ENCODE data around the gene NEURL4.
A peak's percentile ranks its signal among the peaks of the same experiment; 100 is the strongest.

Gene NEURL4

DNA sequence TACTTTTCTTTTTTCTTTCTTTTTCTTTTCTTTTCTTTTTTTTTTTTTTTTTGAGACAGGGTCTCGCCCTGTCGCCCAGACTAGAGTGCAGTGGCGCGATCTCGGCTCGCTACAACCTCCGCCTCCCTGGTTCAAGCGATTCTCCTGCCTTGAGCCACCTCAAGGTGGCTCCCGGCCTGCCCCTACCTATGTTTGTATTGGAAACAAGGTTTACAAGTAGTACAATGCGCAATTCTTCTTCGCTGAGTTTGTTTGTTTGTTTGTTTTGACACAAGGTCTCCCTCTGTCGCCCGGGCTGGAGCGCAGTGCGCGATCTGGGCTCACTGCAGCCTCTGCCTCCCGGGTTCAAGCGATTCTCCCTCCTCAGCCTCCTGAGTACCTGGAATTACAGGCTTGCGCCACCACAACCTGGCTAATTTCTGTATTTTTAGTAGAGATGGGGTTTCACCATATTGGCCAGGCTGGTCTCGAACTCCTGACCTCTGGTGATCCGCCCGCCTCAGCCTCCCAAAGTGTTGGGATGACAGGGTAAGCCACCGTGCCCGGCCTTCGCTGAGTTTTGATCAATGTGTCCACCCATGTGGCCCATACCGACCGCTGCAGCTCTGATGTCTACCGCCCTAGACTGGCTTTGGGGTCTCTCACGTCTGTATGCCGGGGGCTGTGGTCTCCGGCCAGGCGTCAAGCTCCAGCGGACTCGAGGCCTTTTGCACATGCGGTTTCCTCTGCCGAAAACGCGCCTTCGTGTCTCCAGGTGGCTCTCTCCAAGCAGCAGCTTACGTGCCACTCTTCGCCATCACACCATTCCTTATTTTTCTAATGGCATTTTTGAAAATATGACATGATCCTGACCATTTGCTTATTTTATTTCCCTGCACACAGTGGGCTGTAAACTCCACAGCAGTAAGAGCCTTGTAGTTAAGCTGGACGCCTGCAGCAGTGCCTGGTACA lies 33.6 kb downstream of the NEURL4 start:
- DNase-seq: no peak

DNA sequence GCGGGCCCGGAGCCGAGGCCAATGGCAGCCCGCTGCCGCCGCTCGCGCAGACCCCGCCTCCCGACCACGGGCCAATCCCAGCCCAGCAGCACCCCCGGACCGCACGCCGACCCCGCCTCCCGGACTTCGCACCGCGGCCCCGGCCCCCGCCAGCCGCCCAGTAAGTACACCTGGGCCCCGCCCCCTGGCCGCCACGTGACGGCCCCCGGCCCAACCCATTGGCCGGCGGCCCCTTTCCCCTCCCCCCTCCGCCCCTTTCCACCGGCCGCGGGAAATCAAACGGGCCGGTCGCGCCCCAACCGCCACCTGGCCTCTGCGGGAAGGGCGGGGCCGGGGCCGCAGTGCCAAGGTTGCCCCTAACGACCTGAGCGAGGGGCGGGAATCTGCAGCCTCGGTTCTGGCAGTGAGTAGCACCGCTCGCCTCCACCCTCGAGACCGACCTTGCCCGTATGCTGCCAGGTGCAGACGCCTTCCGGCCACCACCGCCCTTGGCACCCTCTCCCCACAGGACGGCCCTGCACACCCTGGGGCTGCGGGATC lies 34.5 kb downstream of the NEURL4 start, which contains the start of gene YBX2:
YBX2 (minus strand) TSS at position 26 of the 540 bp plus-strand sequence. CDS start 139 bp downstream, outside the sequence.
- DNase-seq: peak; percentile 94

DNA sequence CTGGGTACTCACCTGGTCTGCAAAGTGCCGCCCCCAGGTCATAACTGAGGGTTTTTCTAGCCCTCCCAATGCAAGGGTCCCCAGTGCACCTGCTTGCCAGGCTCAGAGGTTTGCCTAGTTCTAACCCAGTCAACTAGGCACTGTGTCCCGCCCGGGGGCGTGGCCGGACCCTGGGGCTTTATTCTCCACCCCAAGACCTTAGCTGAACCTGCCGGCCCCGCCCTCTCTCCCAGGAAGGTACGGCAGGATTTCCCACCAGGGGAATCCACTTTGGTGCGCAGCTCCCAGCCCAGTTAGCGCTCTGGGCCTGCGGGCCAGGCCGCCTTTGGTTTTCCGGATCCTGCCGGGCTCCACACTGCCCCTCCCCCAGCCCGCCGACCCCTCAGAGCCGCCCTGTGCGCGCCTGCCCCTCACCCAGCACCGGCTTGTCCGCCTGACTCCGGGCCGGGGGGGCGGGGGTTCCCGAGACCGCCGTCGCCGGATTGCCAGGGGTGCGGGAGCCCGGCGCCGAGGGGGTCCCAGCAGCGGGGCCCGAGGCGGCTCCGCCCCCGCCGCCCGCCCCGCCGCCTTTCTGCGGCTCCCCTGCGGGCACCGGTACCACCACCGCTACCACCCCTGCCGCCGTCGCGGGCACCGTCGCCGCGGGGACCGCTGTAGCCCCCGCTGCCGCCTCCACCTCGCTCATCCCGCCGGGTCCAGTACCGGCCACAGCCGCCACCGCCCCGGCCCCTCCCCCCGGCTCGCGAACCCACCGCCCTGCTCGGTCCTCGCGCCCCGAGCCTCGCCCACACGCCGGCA lies 35.1 kb downstream of the NEURL4 start:
- no peak for DNase-seq

DNA sequence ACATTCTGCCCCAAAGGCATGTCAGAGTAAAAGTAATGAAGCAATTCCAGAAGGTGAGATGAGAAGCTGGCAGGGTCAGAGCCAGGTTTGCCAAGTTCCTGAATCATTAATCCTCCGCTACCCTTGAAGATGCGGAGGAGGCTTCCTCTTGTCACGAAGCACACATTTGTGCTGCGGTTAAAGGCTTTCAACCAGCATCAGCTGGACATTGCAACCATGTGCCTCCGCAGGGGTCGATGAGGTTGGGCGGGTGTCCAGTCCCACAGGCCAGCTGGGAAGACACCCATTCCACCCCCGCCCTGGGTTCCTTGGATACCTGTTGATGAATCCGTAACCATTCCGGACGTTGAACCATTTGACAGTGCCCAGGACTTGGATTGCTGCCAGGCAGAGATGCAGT lies 36.0 kb downstream of the NEURL4 start:
- no peak for DNase-seq

DNA sequence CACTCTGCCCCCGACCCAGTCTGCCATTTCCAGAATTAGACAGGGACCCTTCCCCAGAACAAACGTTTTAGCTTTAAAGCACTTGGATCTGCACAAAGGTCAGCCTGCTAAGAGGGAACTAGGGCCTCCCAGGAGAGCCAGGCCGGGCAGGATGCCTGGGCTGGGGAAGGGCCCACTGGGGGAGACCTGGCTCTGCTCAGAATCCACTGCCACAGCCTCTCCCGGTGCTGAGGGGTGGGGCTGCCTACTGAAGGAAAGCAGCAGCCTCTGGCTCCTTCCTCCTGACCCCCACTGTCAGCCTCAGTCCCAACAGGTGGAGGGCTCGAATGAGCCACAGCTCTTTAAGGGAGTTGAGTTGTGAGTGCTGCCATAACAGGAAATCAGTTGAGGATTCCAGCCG lies 36.4 kb downstream of the NEURL4 start:
- DNase-seq: no peak

DNA sequence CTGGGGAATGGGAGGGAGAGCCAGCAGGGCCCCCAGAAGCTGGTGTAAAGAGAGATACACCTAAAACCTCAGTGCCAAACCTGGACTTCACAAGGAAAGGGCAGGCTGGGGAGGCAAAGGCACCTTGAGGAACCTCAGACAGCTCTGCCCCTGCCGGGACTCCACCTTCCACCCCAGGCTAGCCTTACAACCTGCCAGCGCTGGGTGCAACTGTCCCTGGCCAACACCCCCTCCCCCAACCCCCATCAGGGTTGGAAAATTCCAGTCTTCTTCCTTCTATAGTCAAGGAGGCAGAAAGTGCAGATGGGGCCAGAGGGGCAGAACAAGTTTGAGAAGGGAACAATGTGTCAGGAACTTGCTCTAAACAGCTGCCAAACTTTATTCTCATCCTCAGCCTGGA lies 36.9 kb downstream of the NEURL4 start:
- DNase-seq: no peak

DNA sequence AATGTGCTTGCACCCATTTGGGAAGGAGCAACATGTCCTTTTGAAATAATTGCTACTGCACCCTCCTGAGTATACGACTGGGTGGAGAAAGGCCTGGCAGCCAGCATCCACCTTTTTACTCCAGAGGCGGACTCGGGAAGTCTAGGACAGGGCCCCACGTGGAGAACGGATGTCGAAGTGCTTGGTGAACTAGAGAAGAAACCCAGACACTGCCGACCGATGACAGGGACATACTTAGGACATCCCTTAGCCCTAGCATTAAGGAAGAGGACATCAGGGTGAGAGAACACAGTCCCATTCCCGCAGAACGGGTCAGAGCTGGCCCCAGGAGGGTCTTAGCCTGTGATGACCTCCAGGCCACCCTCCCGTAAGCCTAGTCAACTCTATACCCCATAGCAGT lies 38.5 kb downstream of the NEURL4 start:
- DNase-seq: no peak

DNA sequence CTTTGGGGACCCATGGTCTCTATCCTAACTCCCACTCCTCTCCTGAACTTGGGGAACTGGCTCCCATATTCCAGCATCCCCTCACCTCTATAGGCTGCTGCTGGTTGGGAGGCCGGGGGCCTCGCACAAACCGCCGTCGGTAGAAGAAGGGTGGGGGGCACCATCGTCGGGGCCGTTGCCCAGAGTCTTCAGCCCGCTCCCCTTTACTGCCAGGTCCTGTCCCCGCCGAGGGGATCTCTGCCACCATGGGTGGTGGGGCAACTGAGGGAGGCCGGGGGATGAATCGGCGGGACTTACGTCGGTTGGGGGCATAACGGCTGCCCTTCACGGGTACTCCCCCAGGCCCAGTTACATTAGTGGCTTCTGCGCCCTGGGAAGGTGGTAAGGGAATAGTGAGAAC lies 39.0 kb downstream of the NEURL4 start:
- DNase-seq: no peak

DNA sequence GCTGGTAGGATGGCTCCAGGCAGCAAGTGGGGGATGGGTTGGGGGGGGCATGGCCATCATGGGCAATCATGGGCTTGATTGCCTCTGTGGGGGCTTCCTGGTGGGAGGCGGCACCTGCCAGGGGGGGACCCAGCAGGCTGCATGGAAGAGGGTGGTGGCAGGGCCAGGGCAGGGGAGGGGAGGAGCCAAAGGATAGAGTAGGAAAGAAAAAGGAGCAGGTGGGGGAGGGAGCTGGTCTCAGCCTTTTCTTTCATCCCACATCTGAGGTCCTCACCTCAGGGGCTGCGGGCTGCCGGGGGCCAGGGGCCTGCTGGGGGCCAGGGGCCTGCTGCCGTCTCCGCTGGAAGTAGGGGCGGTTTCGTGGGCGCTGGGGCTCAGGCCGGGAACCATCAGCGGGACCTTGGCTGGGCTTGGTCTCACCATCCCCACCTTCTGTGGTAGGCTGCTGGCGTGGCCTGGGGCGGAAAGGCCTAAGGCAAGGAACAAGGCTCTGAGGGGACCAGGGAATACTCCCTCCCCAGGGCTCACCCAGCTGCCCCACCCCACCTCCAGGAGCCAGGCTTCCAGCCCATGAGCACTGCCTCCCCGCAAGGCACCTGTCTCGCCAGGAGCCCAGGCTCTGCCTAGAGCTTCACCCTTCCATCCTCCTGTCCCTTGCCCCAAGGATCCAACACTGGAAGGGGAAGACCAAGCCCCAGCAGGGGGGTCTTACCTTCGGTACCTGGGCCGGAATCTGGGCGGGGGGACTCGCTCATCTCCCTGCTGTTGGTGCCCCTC lies 39.7 kb downstream of the NEURL4 start:
- DNase-seq: no peak

DNA sequence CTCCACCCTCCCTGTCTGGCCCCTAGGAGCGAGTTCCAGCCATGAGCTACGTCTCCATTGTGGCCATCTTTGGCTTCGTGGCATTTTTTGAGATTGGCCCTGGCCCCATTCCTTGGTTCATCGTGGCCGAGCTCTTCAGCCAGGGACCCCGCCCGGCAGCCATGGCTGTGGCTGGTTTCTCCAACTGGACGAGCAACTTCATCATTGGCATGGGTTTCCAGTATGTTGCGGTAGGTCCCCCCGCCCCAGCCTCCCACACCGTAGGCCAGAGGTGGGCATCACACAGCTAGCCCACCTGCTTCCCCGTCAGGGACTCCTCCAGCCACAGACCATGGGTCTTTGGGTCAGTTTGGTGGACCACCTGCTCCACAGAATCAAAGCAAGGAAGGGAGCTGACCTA lies 43.5 kb downstream of the NEURL4 start:
- DNase-seq: no peak

DNA sequence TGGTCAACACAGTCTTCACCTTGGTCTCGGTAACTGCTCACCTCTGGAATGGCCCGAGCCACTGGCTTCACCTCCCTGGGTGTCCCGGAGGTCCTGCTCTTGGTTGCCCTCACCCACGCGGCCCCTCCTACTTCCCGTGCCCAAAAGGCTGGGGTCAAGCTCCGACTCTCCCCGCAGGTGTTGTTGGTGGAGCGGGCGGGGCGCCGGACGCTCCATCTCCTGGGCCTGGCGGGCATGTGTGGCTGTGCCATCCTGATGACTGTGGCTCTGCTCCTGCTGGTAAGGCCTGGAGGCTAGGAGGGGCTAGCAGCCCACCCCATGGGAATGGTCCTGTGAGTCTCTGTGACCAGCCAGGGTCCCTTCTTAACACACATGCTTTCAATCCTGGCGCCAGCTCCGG lies 44.2 kb downstream of the NEURL4 start:
- no peak for DNase-seq

DNA sequence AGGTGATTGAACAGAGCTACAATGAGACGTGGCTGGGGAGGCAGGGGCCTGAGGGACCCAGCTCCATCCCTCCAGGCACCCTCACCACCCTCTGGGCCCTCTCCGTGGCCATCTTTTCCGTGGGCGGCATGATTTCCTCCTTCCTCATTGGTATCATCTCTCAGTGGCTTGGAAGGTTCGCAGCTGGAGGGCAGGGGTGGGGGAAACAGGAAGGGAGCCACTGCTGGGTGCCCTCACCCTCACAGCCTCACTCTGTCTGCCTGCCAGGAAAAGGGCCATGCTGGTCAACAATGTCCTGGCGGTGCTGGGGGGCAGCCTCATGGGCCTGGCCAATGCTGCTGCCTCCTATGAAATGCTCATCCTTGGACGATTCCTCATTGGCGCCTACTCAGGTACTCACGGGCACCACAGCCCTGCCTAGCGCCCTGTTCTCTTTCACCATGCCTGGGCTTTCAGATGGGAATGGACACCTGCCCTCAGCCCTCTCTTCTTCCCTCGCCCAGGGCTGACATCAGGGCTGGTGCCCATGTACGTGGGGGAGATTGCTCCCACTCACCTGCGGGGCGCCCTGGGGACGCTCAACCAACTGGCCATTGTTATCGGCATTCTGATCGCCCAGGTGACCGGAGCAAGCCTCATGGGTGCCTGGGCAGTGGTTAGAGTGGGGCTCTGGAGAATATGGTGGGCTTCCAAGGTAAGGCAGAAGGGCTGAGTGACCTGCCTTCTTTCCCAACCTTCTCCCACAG lies 45.5 kb downstream of the NEURL4 start:
- no peak for DNase-seq

DNA sequence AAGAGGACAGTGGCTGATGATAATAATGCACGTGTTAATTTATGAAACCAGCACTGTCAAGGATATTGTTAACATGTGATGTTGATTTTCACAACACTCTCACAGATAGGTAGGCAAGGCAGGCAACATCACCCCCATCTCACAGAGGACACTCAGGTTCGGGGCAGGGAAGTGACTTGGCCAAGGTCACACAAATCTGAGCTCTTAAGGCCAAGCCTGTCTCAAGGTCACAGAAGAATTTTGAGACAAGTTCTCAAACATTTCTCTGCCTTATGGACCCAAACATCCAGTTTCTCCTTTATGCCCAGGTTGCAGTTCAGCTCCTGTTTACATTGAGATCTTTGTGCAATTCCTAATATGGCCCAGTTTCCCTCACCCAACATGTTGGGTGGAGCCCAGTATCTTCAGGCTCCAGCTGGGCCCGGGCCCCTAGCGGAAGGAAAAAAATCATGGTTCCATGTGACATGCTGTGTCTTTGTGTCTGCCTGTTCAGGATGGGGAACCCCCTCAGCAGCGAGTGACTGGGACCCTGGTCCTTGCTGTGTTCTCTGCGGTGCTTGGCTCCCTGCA lies 46.3 kb downstream of the NEURL4 start:
- DNase-seq: no peak

DNA sequence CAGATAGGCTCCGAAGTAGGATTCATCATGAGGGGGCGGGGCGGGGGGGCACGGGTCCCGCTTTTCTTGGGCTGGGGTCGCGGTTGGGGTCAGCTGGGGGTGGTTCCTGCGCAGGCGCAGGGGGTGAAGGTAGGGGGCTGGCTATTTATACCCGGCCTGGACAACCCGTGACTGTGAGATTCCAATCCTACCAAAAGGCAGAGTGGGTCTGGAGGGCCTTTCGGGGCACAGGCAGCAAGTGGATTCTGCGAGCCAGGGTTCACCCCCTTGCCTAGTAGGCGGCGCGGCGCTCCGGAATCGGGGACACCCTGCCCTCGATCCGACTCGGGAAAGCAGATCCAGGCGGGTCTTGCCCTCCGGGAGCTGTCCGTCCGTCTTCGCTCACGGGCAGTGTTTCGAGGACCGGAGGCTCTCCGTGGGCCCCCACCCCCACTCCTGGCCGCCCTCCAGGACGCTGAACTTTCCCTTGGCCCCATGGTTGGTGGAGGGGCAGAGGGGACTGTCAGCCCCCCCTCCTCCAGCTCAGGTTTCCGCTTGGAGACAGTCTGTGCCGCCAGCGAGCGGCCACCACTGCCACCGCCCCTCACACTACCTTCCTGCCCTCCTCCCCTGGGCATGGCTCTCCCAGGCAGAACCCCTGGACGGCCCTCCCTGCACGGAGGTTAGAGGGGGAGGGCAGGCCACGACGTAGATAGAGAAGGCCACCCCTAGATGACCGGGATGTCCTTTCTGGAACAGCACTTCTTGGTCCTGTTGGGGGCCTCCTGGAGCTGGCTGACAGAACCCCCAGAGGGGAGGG lies 47.0 kb downstream of the NEURL4 start:
- no peak for DNase-seq

DNA sequence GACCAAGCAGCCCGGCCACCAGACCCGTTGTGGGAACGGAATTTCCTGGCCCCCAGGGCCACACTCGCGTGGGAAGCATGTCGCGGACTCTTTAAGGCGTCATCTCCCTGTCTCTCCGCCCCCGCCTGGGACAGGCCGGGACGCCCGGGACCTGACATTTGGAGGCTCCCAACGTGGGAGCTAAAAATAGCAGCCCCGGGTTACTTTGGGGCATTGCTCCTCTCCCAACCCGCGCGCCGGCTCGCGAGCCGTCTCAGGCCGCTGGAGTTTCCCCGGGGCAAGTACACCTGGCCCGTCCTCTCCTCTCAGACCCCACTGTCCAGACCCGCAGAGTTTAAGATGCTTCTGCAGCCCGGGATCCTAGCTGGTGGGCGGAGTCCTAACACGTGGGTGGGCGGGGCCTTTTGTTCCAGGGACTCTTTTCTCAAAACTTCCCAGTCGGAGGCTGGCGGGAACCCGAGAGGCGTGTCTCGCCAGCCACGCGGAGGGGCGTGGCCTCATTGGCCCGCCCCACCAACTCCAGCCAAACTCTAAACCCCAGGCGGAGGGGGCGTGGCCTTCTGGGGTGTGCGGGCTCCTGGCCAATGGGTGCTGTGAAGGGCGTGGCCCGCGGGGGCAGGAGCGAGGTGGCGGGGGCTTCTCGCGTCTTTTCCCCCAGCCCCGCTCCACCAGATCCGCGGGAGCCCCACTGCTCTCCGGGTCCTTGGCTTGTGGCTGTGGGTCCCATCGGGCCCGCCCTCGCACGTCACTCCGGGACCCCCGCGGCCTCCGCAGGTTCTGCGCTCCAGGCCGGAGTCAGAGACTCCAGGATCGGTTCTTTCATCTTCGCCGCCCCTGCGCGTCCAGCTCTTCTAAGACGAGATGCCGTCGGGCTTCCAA lies 47.8 kb downstream of the NEURL4 start, which contains the start of gene SLC2A4:
SLC2A4 (plus strand) TSS at position 645 of the 879 bp plus-strand sequence; CDS start at position 862, 217 bp downstream.
- peak; percentile 94 for DNase-seq

DNA sequence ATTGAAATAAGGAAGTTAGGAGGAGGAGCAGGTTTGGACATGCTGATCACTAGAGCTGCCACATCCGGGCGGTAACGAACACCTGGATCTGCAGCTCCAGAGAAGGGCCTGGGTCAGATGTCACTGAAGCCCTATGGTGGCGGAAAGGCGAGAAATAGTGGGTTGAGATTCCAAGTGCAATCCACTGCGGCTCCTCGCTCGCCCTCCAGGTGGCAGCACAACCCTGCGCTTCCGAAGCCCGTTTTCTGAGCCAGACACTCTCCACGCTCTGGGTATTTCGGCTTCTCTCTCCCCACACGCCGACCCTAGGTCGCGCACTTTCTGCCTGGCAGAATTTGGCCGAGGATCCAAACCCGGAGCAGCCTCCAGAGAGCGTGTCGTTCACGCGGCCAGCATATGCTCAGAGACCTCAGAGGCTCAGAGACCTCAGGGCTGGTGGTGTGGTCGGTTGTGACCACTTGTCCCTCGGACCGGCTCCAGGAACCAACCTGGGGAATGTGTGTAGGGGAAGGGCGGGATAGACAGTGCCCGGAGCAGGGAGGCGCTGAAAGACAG lies 48.5 kb downstream of the NEURL4 start:
- peak; percentile 49 for DNase-seq

DNA sequence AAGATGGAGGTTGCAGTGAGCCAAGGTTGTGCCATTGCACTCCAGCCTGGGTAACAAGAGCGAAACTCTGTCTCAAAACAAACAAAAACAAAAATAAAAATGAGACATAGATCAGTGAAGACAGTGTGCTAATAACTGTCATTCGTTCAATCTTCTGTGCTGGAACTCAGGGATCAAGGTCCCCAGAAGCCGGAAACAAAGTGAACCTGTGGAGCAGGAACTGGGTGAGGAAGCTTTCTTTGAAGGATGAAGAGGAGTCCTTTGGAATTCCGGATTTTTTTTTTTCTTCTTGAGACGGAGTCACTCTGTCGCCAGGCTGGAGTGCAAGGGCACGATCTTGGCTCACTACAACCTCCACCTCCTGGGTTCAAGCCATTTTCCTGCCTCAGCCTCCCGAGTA lies 49.7 kb downstream of the NEURL4 start:
- no peak for DNase-seq

DNA sequence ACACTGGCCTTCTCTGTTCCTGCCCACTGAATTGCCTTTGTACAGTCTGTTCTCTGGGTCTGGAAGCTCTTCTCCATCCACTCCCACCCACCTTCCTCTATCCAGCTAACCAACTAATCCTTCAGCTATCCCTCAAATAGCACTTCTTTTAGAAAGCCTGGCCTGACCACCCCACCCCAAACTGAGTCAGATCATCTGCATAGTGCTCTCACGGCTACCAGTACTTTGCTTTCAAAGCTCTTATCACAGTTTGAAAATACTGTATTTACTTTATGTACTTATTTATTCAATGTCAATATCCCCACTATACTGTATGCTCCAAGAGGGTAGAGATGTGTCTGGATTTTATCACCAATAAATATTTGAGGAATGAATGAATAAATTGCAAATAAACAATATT lies 62.4 kb downstream of the NEURL4 start:
- no peak for DNase-seq
